CD4-positive, CD25-positive, alpha-beta regulatory T cell (primary cell): ENCODE results near the gene SPOCK2. TPM values are rescaled to one million over a fixed set of nuclear protein-coding genes. Genes with fewer than 3 reads are reported as not detected.

Source experiments
- ATAC-seq, 2 donors: fragments of 150-1000 bp; cut with Tn5 transposase; one replicate each; pipeline ENCODE4 v1.10.0; 2021; ENCODE audit warnings: low read depth in 2 of 2, moderate number of reproducible peaks in 2 of 2, moderate library complexity in 1 of 2
- DNase-seq, 3 donors: peaks; one replicate each; pipeline versions ENCODE4 v3.0.0 to v3.0.0-alpha.2; 2012 to 2022; ENCODE audit warnings: mixed read lengths in 1 of 3
- H3K27ac ChIP-seq: one replicate; pipeline ENCODE4 v1.7.0; 2013; ENCODE audit warnings: mild to moderate bottlenecking, low read length; ENCODE audit not compliant: insufficient read depth, poor library complexity, severe bottlenecking
- H3K27me3 ChIP-seq: one replicate; pipeline ENCODE4 v1.7.0; 2013; ENCODE audit warnings: low read length; ENCODE audit not compliant: control insufficient read depth, insufficient read depth
- H3K36me3 ChIP-seq: one replicate; pipeline ENCODE4 v1.7.0; 2013; ENCODE audit warnings: mild to moderate bottlenecking, low read length, moderate library complexity; ENCODE audit not compliant: control insufficient read depth, insufficient read depth
- H3K4me1 ChIP-seq: 2 replicates; pipeline ENCODE4 v1.7.0; 2013; ENCODE audit warnings: mild to moderate bottlenecking, low read length; ENCODE audit not compliant: insufficient read depth, control insufficient read depth, poor library complexity, severe bottlenecking
- H3K4me3 ChIP-seq: one replicate; pipeline ENCODE4 v1.7.0; 2013; ENCODE audit warnings: low read depth, mild to moderate bottlenecking, low read length, moderate library complexity
- H3K9me3 ChIP-seq, 2 experiments: 1 replicate in 1 of 2; 2 replicates in 1 of 2; pipeline ENCODE4 v1.7.0; 2013; ENCODE audit warnings: low read length in 2 of 2, mild to moderate bottlenecking in 1 of 2, moderate library complexity in 1 of 2; ENCODE audit not compliant: control insufficient read depth in 2 of 2
- H3K27ac Mint-ChIP-seq, 3 donors: one replicate each; pipeline ENCODE4 v1.8.0; 2020 to 2022; ENCODE audit warnings: mild to moderate bottlenecking in 3 of 3, mixed read lengths in 3 of 3, moderate library complexity in 2 of 3
- H3K27me3 Mint-ChIP-seq: one replicate; pipeline ENCODE4 v1.8.0; 2022; ENCODE audit warnings: mild to moderate bottlenecking, mixed read lengths
- H3K36me3 Mint-ChIP-seq: one replicate; pipeline ENCODE4 v1.8.0; 2020; ENCODE audit warnings: mixed read lengths
- H3K4me1 Mint-ChIP-seq, 4 donors: one replicate each; pipeline ENCODE4 v1.8.0; 2020 to 2022; ENCODE audit warnings: mixed read lengths in 4 of 4, mild to moderate bottlenecking in 1 of 4
- H3K4me3 Mint-ChIP-seq, 4 donors: one replicate each; pipeline ENCODE4 v1.8.0; 2020 to 2022; ENCODE audit warnings: mild to moderate bottlenecking in 4 of 4, mixed read lengths in 4 of 4, moderate library complexity in 3 of 4
- H3K9me3 Mint-ChIP-seq, 7 donors: one replicate each; pipeline ENCODE4 v1.8.0; 2020 to 2022; ENCODE audit warnings: mixed read lengths in 7 of 7, mild to moderate bottlenecking in 3 of 7, moderate library complexity in 2 of 7
- polyA plus RNA-seq, 4 donors: library from polyadenylated mRNA; unstranded; fragments of 300-500 nt; fragmentation: Illumina TruSeq; gene quantifications; one replicate each; pipeline ENCODE4 v1.2.3, GENCODE V29; 2021
- total RNA-seq: library from RNA; stranded (reverse); gene quantifications from one replicate; pipeline ENCODE4 v1.2.3, GENCODE V29; 2022

Gene SPOCK2
- total and polyA plus RNA-seq, 5 donors from 2014 or later = 221 to 683 (median 276) TPM

- peaks cover 4% of the 10 kb centered on the region for H3K4me1 ChIP-seq
- no peaks in the 10 kb centered on the region for H3K27me3 ChIP-seq
- Mint-ChIP-seq H3K36me3 (peaks cover 21% of the 10 kb centered on the region), H3K4me3 (peak overlapping the region in 1 of 4 donors; percentile 43), H3K4me1 (peaks cover 7 to 48% (median 26%) of the 10 kb centered on the region in 4 donors), H3K9me3 (peaks cover 0 to 1% (median 0%) of the 10 kb centered on the region in 7 donors), H3K27me3 (peaks cover 7% of the 10 kb centered on the region), H3K27ac (peak overlapping the region in 2 of 3 donors; percentile 46 to 83)
- no peaks in the 10 kb centered on the region for H3K9me3 ChIP-seq
- no peak for DNase-seq
- H3K27ac ChIP-seq = peak overlapping the region; percentile 49
- peaks cover 38% of the 10 kb centered on the region for H3K36me3 ChIP-seq
- ATAC-seq = peak in 1 of 2 donors; percentile 11
- H3K4me3 ChIP-seq = no peak overlapping the region
These were observed 26.9 kb downstream of the SPOCK2 start for GRCh38 chr10:72061491-72061890.

- peaks cover 24% of the 10 kb centered on the region for H3K36me3 ChIP-seq
- H3K9me3 ChIP-seq = no peaks in the 10 kb centered on the region
- ATAC-seq = no peak
- peaks cover 7% of the 10 kb centered on the region for H3K27me3 Mint-ChIP-seq
- no peak overlapping the region for H3K4me3 ChIP-seq
- H3K9me3 Mint-ChIP-seq = peaks cover 0 to 1% (median 0%) of the 10 kb centered on the region in 7 donors
- H3K27me3 ChIP-seq = no peaks in the 10 kb centered on the region
- H3K27ac ChIP-seq = peak overlapping the region; percentile 29
- DNase-seq = no peak
- H3K4me3 Mint-ChIP-seq = peak overlapping the region in 3 of 4 donors; percentile 39 to 71 (median 59)
- peaks cover 4% of the 10 kb centered on the region for H3K4me1 ChIP-seq
- H3K36me3 Mint-ChIP-seq = peaks cover 9% of the 10 kb centered on the region
- H3K27ac Mint-ChIP-seq = peak overlapping the region; percentile 45 to 96 (median 95)
- H3K4me1 Mint-ChIP-seq = peaks cover 7 to 48% (median 26%) of the 10 kb centered on the region in 4 donors
These were observed 28.2 kb downstream of the SPOCK2 start for GRCh38 chr10:72059843-72060822.

- peaks cover 0 to 1% (median 0%) of the 10 kb centered on the region in 7 donors for H3K9me3 Mint-ChIP-seq
- H3K4me1 Mint-ChIP-seq = peaks cover 8 to 52% (median 26%) of the 10 kb centered on the region in 4 donors
- peaks cover 7% of the 10 kb centered on the region for H3K27me3 Mint-ChIP-seq
- Histone ChIP-seq H3K27me3 (no peaks in the 10 kb centered on the region), H3K9me3 (no peaks in the 10 kb centered on the region), H3K4me3 (no peak overlapping the region), H3K4me1 (peaks cover 4% of the 10 kb centered on the region), H3K36me3 (peaks cover 21% of the 10 kb centered on the region), H3K27ac (peak overlapping the region; percentile 29)
- peak overlapping the region; percentile 0 to 71 (median 48) for H3K4me3 Mint-ChIP-seq
- ATAC-seq = peak; percentile 46 to 52
- peaks cover 7% of the 10 kb centered on the region for H3K36me3 Mint-ChIP-seq
- no peak for DNase-seq
- H3K27ac Mint-ChIP-seq = peak overlapping the region; percentile 45 to 96 (median 95)
These were observed 29.1 kb downstream of the SPOCK2 start for GRCh38 chr10:72058989-72059842.

- Mint-ChIP-seq H3K27ac (peak overlapping the region in 2 of 3 donors; percentile 34 to 45), H3K27me3 (peaks cover 7% of the 10 kb centered on the region), H3K9me3 (peaks cover 0 to 1% (median 0%) of the 10 kb centered on the region in 7 donors), H3K4me1 (peaks cover 8 to 49% (median 25%) of the 10 kb centered on the region in 4 donors), H3K4me3 (peak overlapping the region in 1 of 4 donors; percentile 71), H3K36me3 (peaks cover 2% of the 10 kb centered on the region)
- Histone ChIP-seq H3K9me3 (no peaks in the 10 kb centered on the region), H3K36me3 (peaks cover 13% of the 10 kb centered on the region), H3K27ac (no peak overlapping the region), H3K27me3 (no peaks in the 10 kb centered on the region), H3K4me1 (peaks cover 4% of the 10 kb centered on the region), H3K4me3 (no peak overlapping the region)
- DNase-seq = no peak
- no peak for ATAC-seq
These were observed 29.9 kb downstream of the SPOCK2 start for GRCh38 chr10:72058347-72058898.

GRCh38 chr10:72056932-72057751 is 31.2 kb downstream of the SPOCK2 start:
- H3K27ac Mint-ChIP-seq = peak overlapping the region in 1 of 3 donors; percentile 45
- no peak for DNase-seq

GRCh38 chr10:72056113-72056512 is 32.2 kb downstream of the SPOCK2 start:
- Mint-ChIP-seq H3K36me3 (no peaks in the 10 kb centered on the region), H3K27me3 (peaks cover 12% of the 10 kb centered on the region), H3K4me1 (peaks cover 8 to 37% (median 21%) of the 10 kb centered on the region in 4 donors), H3K4me3 (no peak overlapping the region), H3K27ac (no peak overlapping the region), H3K9me3 (peaks cover 0 to 1% (median 0%) of the 10 kb centered on the region in 7 donors)
- no peak overlapping the region for H3K4me3 ChIP-seq
- no peaks in the 10 kb centered on the region for H3K4me1 ChIP-seq
- H3K36me3 ChIP-seq = no peaks in the 10 kb centered on the region
- H3K27ac ChIP-seq = no peak overlapping the region
- no peak for ATAC-seq
- no peaks in the 10 kb centered on the region for H3K9me3 ChIP-seq
- DNase-seq = no peak
- H3K27me3 ChIP-seq = no peaks in the 10 kb centered on the region

More at GRCh38 chr10:72056932-72057751, 31.2 kb downstream of the SPOCK2 start:
- no peaks in the 10 kb centered on the region for H3K4me1 ChIP-seq
- no peak overlapping the region for H3K27ac ChIP-seq
- no peak for ATAC-seq
- H3K27me3 ChIP-seq = no peaks in the 10 kb centered on the region
- H3K4me3 Mint-ChIP-seq = peak overlapping the region in 2 of 4 donors; percentile 16 to 68
- peaks cover 8 to 41% (median 25%) of the 10 kb centered on the region in 4 donors for H3K4me1 Mint-ChIP-seq
- H3K36me3 Mint-ChIP-seq = no peaks in the 10 kb centered on the region
- H3K36me3 ChIP-seq = peaks cover 1% of the 10 kb centered on the region
- no peak overlapping the region for H3K4me3 ChIP-seq
- H3K9me3 Mint-ChIP-seq = peaks cover 0 to 1% (median 0%) of the 10 kb centered on the region in 7 donors
- peaks cover 12% of the 10 kb centered on the region for H3K27me3 Mint-ChIP-seq
- H3K9me3 ChIP-seq = no peaks in the 10 kb centered on the region
